CD4-positive, alpha-beta T cell treated with Interleukin-6 at 100 ng/mL for 8 hours (primary cell): ENCODE measurements around the gene RTL10.
A peak's percentile ranks its signal among the peaks of the same experiment; 100 is the strongest.

Experiments used
- DNase-seq: peaks from one replicate; pipeline ENCODE4 v3.0.0-alpha.2; 2020; ENCODE audit warnings: mixed read lengths, low spot score

The RTL10 gene

DNA sequence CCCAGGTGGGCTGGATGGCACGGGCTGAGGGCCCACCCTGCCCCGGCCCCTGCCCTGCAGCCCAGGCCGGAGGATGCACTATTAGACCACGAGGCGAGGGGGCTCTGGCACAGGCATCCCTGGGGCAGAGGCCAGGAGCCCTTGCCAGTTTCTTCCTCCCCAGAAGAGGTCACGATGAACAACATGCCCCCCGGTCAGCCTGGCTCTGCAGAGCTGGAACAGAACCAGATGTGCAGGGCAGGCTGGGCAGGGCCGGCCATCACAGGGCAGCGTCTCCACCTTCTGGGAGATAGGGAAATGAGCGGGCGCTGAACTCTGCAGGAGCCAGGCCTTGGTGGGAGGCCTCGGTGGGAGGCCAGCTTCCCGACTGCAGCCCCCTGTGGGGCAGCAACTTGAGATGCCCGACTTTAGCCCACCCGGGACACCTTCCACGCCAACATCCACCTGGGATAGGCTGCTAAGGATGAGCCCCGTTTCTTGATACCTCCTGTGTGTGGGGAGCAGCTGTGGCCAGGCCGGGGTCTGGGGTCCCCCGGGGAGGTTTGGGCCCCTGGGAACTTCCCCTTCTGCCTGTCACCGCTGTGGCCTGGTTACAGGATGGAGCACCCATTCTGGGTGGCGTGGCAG lies 21.8 kb upstream of the RTL10 start:
- DNase-seq = no peak

DNA sequence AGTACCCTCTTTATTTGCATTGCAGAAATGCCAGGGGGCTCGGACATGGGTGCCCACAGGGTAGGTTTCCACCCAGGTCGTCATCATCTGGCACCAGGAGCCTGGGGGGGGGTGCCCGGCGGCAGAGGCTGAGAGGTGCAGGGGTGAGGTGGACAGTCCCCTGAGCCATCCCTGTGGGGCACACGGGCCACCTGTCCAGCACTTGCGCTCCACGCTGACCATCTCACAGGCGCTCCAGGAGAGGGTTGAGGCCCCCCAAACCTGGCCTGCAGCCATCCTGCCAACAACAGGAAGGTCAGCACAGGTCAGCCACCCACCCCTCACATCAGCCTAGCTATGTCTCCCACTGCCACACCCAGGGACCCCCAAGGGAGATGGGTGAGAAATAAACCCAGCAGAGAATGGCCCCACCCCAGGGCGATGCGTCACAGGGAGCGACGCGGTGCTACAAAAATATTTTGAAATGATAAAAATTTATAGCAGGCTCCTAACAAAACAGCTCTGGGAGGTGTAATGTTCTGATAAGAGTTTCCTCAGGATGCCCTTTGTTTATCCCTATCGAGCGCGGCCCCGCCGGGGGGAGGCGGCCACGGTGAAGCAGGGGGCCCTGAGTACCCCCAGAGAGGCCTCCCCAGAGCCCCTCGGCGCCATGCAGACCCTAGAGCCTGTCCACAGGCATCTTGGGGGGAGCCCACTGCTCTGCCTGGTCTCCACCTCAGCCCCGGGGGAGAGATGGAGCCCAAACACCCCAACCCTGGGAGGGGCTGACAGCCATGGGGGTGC lies 21.0 kb upstream of the RTL10 start:
- DNase-seq = no peak

DNA sequence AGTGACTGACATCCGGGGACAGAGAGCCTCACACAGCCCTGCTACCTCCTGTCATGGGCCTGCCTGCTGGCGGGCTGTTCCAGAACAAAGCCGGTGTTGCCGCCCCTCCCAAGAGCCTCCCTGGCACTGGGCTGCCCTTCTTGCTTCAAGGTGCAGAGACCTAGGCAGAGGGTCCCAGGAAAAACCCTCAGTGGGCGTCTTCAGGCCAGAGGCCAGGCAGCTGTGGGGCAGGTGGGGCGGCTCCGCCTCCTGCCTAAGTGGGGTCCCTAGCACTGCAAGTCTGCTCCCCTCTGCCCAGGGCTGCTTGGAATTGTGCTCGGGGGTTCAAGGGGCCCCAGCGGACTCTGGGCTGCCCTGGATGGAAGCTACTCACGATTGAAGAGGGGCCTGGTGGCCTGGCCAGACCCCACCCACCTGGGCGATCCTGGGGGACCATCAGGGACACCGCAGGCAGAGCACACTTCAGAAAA lies 20.4 kb upstream of the RTL10 start:
- no peak for DNase-seq

DNA sequence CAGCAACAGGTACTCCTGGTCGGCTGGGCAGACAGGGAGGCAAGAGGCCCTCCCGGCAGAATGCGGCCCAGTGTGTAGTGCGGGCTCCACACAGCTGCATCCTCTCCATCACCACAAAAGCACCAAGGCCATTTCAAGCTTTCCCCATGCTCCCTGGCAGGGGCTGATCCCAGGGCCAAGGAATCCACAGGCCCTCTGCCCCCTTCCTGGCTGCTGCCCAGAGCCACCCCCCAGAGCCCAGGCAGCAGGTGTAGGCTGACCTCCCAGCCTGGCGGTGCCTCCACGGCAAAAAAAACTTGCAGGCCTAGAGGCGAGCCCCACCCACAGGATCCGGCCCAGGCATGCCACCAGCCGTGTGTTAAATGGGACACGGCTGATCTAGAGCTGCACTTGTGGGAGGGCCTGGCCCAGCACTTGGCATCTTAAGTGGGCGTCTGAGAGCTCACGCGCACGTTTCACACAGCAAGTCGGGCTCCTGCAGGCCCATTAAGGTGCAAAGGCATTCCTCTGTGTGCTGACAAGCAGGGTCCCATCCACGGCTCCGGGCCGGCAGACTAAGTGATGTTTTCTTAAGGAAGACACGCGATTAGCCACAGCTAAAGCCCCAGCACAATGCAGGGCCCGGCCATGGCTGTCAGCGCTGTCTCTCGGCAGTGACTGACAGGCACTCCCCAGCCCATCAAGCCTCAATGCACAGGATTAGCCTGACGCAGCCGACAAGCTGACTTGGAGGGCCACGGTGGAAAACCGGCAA lies 19.8 kb upstream of the RTL10 start:
- DNase-seq = peak; percentile 57

DNA sequence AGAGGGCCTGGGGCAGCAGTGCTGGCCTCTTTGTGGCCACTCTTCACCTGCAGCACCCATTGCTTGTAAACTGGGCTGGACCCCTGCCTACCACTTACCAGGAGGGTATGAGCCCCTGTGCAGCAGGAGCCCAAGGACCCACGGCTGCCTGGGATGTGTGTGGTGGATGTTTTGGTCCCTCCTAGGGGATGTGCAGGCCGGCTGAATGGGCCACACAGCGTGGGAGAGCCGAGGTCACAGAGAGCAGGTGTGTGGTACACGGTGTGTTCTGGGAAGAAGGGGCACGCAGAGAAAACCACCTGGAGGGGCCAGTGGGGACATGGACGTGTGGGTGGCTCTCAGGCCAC lies 19.3 kb upstream of the RTL10 start:
- no peak for DNase-seq

DNA sequence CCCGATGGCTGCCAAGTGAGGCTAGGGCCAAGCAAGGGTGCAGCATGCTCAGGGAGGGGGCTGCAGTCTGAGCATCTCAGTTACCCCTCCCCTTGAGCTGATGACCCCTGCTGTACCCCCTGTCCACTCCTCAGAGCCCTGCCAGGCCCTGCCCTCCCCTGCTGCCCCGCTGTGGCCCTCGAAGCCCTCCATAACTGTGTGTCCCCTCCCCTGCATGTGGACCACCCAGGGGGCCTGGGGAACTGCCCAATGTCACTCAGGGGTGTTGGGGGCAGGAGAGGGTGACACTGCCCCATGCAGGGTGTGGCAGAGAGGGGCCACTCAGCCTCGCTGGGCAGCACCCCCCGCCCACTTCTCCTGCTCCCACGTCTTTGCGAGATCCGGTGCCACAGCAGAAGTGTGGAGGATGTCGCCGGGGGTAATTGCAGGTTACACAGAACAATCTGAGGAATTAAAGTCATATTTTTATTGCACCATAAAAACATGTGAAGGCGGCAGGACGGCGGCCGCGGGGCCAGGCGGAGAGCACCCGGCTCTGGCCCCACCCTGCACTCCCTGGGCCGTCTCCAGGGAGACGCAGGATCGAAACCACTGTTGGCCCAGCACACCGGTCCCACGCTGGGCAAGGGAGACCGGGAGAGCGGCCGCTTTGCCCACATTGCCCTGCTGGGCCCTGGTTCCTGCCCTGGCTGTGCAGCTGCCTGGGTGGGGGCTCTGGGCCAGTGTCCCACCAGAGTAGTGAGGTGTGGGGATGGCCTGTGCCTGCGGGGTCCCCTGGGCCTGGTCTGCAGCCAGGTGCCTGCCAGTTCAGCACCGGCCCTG lies 18.7 kb upstream of the RTL10 start:
- DNase-seq = no peak

DNA sequence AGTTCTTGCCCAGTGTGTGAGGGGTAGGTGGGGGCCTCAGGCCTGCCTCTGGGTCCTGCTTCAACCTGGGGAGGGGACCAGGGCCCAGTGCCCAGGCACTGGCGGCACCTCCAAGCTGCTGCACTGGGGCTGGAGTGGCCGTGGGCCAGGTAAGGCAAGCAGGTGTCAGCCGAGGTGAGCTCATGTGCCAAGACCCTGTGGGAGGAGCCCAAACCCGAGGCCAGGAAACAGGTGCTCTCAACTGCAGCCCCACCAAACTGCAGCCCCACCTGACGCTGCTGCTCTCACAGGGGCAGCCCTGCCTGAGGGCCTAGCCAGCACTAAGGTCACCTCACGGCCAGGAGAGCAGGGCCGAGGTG lies 18.1 kb upstream of the RTL10 start:
- DNase-seq = no peak

DNA sequence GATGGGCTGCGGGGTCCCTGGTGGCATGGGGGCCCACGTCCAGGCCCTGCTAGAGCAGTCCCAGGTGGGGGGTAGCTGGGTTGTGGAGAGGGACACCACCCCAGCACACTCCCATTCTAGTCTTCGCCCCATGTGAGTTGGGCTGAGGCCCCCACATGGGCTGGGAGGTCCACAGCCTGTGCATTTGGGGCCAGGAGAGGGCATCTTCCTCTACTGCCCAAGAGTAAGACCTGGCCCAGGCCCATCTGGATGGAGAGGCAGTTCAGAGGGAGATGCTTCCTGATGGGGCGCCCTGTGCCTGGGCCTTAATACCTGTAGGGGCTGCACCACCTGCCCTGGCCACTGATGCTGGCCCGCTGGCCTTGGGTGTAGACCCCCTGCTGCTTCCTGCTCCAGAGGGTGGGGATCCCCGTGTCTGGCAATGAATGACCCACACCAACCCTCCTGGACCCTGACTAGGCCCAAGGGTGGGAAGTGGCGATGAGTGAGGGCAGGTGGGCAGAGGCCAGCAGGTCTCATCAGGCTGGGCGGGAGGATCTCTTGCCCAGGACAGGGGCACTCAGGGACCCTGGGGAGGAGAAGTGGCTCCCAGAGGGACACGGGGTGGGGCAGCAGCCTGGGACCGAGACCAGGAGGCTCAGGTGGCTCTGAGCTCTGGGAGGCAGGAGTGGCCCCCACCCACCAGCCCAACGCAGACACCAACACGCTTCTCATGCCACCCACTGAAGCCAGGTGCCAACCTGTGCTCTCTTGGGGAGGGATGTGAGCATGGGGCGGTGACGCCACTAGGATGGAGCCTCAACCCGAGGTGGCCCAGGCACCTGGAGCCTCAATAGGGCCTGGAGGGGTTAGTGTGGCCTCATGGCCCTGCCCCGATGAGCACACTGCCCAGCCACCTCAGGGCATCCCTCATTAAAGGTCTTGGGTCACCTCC lies 17.4 kb upstream of the RTL10 start:
- DNase-seq = no peak

DNA sequence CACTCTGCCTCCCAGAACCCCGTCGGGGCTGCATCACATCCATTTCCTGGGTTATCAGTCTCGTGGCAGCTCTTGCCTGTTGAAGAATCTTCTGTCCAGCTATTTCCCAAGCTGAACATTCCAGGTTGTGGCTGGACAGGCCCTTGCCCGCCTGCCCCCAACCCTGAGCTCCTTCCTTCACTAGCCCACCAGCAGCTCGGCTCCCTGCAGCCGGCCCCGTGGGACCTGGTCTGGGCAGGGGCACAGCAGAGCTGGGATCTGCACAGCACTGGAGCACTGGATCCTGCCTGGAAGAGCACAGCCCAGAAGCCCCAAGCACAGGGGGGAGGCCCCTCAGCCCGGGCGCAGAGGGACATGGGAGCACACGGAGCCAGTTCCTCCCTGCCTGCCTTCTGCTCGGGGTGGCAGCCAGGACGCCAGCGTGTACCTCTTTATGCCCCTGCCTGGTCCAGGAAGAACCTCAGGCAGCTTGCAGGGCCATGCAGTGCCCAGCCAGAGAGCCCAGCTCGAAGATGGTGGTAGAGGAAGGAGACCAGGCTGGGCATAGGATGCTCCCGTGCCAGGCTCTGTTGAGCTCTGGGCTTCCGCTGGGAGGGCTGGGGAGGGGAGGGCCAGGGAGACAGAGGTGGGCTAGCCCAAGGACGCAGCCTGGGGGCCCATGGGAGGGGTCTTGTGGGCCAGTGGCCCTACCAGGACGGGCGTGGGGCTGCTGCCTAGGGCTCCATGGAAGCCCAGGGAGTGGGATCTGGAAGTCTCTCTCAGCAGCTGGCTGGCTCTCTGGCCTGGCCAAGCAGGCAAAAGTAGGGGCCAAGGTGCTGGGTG lies 16.6 kb upstream of the RTL10 start:
- DNase-seq = no peak

DNA sequence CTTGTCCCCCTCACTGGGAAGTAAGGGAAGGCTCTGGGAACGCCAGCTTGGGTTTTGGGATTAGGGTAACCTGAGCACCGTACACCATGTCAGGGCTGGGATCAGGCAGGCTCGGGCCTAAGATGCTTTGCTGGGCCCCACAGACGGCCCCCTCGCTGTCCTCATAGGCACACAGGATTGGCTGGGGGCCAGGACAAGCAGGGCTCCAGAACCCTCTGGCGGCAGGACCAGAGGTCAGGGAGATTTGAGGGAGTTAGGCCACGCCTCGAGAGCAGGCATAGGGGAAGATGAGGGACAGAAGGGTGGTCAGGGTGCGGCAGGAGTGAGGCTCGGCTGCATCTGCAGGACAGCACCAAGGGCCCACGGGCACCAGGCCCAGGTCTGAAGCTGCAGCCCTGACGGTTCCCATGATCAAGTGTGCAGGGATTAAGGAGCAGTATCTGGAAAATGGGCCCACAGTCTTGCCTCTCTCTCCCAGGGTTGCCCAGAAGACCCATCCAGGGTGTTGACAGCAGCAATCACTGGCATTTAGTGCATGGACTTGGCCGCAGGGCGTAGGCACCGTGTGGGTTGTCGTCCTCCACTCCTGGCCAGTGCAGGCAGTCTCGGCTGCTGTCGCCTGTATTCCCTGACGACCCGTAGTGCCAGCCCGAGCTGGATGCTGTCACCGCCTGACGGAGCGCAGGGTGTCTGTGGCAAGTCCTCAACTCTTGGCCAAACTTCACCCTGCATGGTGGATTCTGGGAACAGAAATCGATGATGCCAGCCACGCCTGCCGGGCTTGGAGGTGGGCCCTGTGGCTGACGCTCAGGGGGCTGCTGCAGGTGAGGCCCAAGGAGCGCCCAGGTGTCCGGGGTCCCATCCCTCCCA lies 15.7 kb upstream of the RTL10 start:
- no peak for DNase-seq

DNA sequence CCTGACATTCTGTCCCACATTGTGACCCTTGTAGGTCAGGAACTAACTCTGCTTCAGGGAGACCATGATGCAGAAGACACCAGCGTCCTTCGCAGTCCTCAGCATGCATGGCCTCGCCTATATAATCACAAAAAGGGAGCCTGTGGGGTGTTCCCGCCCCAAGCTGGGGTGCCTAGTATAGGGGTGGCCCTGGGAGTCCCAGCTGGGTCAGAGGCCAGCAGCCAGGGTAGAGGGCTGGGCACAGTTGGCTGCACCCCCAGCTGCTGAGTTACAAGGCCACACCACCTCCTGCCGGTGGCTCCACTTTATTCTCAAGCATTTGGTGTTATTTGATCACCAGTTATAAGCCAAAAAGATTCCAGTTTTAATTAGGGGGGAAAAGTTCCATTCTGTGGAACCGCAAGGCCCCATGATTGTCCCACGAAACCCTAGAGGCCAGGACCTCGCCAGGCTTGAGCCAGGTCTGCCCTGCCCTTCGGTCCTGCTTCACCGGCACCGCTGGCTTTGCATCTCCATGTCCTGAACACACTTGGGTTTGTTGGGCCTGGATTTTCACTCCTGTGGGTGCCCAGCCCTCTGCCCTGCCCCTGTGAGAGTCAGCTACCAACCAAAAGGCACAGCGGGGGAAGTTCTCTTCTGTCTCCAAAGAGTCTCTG lies 15.0 kb upstream of the RTL10 start:
- no peak for DNase-seq

DNA sequence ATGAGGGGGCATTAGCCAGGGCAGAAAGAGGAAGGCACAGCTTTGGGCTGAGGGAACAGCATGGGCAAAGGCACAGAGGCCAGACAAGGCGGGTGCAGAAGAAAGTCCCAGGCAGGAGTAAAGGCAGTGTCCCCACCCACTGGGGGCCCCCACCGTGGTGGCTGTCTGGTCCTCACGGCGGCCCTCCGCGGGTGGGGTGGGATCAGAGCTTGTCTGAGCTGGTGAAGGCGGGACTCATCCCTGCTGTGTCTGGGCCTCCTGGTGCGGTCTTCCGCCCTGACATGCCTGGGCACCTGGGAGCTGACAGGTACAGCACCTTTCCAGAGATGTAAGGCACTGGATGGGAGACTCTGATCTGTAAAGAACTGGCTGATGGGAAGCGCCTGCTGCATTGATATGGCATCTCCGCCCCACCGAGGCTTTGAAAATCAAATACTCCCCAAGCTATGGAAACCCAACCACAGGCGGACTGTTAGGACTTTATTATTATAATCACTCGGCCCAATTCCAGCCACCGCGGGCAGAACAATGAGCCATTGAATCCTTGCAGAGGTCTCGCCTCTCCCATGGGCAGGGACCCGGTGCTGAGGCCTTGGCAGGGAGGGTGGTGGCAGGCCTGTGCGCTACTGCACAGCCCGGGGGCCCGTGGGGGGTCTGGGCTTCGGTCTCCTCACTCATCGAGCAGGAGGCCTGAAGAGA lies 14.2 kb upstream of the RTL10 start:
- no peak for DNase-seq

DNA sequence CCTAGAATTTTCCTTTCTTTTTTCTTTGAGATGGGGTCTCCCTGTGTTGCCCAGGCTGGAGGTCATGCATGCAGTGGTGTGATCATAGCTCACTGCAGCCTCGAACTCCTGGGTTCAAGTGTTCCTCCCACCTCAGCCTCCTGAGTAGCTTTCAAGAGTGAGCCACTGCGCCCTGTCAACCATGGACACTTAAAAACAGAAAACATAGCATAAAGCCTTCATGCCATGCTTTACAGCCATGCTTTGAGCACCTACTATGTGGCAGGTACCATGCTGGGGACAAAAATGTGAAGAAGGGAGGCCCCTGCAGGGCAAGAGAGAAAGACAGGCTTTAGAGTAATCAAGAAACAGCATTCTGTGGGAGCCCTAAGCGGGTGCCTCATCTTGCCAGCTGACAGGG lies 13.7 kb upstream of the RTL10 start:
- DNase-seq = no peak

DNA sequence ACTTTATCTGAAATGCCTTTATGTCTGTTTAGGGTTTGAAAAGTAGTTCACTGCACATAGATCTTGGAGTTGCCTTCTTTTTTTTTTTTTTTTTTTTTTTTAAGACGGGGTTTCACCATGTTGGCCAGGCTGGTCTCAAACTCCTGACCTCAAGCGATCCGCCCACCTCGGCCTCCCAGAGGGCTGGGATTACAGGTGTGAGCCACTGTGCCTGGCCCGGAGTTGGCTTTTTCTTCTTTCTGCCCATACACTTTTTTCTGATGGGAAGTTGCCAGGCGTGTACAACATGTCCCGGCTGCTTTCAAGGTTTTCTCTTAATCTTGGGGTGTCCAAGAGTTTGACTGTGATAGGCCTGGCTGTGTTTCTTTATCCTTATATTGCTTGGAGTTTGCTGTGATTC lies 12.9 kb upstream of the RTL10 start:
- DNase-seq = no peak

DNA sequence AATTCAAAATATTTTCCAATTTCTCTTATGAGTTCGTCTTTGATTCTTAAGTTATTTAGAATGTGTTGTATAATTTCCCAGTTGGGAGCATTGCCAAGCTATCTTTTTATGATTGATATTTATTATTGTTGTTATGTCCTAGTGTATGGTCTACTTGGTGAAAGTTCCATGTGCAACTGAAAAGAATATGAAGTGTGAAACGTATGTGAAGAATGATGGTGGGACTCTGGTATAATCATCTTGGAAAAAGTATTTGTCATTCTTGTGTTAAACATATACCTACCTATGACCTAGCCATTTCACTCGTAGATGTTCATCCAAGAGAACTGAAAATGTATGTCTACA lies 12.0 kb upstream of the RTL10 start:
- DNase-seq = no peak

DNA sequence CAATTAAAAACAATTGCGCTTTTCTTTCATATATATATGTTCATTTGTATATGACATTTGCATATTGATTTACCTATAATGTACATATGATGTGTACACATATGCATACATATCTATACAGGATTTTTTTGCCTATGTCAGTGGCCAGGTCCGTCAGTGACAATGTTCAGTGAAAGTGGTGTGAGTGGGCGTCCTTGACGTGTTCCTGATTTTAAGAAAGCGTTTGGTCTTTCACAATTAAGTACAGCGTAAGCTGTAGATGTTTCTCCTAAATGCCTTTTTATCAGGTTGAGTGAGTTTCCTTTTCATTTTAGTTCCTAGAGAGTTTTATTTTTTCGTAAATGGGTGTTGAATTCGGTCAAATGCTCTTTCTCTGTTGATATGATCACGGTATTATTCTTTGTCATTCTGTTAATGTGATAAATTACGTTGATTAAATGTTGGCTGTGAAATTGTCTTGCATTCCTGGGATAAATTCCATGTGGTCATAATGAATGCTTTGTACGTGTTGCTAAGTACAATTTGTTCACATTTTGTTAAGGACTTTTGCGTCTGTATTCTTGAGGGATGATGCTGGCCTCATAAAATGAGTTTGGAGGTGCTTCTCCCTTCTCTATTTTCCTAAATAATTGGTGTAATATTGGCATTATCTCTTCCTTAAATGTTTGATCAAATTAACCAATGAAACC lies 10.6 kb upstream of the RTL10 start:
- DNase-seq = no peak

DNA sequence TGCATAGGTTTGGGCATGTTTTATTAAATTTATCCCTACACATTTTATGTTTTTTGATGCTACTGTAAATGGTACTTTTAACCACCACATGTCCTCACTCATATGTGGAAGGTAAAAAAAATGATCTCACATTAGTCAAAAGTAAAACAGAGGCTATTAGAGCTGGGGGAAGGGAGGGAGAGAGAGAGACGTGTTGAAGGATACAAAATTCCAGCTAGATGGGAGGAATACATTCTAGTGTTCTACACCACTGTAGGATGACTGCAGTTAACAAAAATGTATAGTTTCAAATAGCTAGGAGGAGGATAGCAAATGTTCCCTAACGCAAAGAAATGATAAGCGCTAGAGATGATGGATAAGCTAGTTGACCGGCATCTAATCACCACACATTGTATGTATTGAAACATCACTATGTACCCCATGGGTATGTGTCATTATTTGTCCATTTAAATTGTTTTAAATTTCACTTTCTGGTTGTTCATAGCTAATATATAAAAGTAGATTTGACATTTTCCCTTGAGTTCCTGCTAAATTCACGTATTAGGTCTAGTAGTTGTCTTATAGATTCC lies 9.9 kb upstream of the RTL10 start:
- DNase-seq = no peak
